ENCODE measurements around the gene TSNAX. TPM values are rescaled to one million over a fixed set of nuclear protein-coding genes. Genes with fewer than 3 reads are reported as not detected.

Gene TSNAX
- total RNA-seq, 6 experiments from 2014 or later, result 52.1 to 64.4 (median 60.1) TPM

DNA sequence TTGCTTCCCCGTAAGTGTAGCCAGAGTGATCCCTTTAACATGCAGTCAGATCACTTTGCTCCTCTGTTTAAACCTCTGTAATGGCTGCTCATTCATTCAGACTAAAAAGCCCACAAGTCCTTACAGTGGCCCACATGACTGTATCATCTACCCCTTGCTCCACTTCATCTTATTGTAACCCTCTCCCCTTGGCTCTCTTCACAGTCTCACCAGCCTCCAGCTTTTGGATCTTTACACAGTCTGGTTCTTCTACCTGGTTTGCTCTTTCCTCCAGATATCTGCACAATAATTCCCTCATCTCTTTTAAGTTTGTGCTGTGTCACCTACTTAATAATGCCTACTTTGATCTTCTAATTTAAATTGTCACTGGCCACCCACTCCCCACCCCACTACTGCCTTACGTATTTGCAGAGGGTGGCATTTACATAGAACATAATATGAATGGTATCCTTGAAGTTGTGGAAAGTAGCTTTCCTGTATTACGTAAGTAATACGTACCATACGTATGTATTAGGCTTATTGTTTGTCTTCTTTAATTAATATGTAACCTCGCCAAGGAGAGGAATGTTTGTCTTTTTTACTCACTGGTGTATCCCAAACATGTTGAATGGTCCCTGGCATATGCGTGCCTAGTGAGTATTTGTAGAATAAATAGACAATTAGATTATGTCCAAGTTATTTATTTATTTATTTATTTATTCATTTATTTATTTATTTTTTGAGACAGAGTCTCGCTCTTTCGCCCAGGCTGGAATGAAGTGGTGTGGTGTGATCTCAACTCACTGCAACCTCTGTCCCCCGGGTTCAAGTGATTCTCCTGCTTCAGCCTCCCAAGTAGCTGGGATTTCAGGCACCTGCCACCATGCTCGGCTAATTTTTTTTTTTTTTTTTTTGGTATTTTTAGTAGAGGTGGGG is 48.6 kb downstream of the TSNAX start:
- Mint-ChIP-seq H3K9me3 (no peaks in the 10 kb centered on the region), H3K36me3 (ENCODE audit: low read depth) (no peaks in the 10 kb centered on the region), H3K27me3 (ENCODE audit: insufficient read depth) (0 out of 2 replicates have a peak, but pooled peaks cover 1% of the 10 kb centered on the region), H3K4me1 (ENCODE audit: low read depth) (no peaks in the 10 kb centered on the region; the same call in 1 of the 2 replicates), H3K4me3 (no peak overlapping the region), H3K27ac (no peak overlapping the region)
- DNase-seq, result no peak
- TF ChIP-seq, protein P1, sequence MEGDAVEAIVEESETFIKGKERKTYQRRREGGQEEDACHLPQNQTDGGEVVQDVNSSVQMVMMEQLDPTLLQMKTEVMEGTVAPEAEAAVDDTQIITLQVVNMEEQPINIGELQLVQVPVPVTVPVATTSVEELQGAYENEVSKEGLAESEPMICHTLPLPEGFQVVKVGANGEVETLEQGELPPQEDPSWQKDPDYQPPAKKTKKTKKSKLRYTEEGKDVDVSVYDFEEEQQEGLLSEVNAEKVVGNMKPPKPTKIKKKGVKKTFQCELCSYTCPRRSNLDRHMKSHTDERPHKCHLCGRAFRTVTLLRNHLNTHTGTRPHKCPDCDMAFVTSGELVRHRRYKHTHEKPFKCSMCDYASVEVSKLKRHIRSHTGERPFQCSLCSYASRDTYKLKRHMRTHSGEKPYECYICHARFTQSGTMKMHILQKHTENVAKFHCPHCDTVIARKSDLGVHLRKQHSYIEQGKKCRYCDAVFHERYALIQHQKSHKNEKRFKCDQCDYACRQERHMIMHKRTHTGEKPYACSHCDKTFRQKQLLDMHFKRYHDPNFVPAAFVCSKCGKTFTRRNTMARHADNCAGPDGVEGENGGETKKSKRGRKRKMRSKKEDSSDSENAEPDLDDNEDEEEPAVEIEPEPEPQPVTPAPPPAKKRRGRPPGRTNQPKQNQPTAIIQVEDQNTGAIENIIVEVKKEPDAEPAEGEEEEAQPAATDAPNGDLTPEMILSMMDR (IDR thresholded peaks at IDR 0.05), result no peak

DNA sequence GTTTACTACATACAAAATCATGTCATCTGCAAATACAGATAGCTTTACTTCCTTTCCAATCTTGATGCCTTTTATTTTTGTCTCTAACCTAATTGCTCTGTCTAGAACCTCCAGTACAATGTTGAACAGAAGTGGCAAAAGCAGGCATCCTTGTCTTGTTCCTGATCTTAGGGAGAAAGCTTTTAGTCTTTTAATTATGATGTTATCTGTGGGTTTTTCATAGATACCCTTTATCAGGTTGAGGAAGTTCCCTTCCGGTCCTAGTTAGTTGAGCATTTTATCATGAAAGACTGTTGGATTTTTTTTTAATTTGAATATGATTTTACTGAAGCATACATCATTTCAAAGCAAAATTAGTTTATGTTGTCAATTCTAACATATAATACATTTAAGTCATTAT is 52.4 kb downstream of the TSNAX start:
- H3K9me3 Mint-ChIP-seq, result no peaks in the 10 kb centered on the region
- H3K4me1 Mint-ChIP-seq (ENCODE audit: low read depth), result peaks cover 12% of the 10 kb centered on the region
- TF ChIP-seq, protein P1 (IDR thresholded peaks at IDR 0.05), result no peak

DNA sequence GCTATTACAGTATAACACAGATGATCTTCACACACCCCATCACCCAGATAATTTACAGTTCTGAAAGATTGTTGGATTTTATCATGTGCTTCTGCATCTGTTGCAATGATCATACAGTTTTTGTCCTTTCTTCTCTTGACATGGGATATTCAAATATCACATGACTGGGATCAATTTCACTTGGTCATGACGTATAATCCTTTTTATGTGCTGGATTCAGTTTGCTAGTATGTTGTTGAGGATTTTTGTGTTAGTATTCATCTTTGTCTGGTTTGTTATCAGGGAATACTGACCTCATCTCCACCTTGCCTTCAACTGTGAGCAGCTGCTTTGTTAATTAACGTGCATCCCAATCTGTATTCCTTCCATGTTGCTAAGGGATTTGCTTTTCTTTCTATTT is 53.4 kb downstream of the TSNAX start:
- DNase-seq, result no peak
- Mint-ChIP-seq H3K27ac (no peak overlapping the region), H3K4me1 (ENCODE audit: low read depth) (peaks cover 12% of the 10 kb centered on the region), H3K9me3 (no peaks in the 10 kb centered on the region), H3K36me3 (ENCODE audit: low read depth) (no peaks in the 10 kb centered on the region), H3K4me3 (no peak overlapping the region), H3K27me3 (ENCODE audit: insufficient read depth) (no peaks in the 10 kb centered on the region)
- TF ChIP-seq, protein P1 (IDR thresholded peaks at IDR 0.05), result no peak

More for the DNA sequence above, 52.4 kb downstream of the TSNAX start:
- no peaks in the 10 kb centered on the region for H3K27me3 Mint-ChIP-seq (ENCODE audit: insufficient read depth)
- H3K27ac Mint-ChIP-seq, result no peak overlapping the region
- no peak for DNase-seq
- H3K4me3 Mint-ChIP-seq, result no peak overlapping the region
- H3K36me3 Mint-ChIP-seq (ENCODE audit: low read depth), result no peaks in the 10 kb centered on the region

DNA sequence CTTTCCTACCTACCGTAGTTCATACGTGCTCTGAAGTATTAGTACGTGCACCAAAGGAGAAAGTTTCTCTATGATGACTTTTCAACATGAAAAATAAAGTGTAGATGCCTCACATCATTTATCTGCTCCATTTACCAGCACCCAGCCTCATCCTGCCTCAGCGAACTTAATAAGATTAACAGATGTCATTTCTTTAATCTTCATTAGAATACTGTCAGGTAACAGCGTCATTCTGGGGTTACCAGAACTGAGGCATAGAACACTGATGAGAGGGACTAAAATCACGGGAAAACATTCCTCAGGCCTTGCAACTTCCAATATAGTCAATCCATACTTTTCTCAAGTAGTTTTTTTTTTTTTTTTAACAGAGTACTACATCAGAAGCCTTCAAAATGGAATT is 54.9 kb downstream of the TSNAX start:
- DNase-seq, result no peak
- Mint-ChIP-seq H3K4me1 (ENCODE audit: low read depth) (peaks cover 12% of the 10 kb centered on the region), H3K36me3 (ENCODE audit: low read depth) (no peaks in the 10 kb centered on the region), H3K9me3 (no peaks in the 10 kb centered on the region), H3K27me3 (ENCODE audit: insufficient read depth) (no peaks in the 10 kb centered on the region), H3K27ac (no peak overlapping the region), H3K4me3 (no peak overlapping the region)
- TF ChIP-seq, protein P1 (IDR thresholded peaks at IDR 0.05), result no peak

DNA sequence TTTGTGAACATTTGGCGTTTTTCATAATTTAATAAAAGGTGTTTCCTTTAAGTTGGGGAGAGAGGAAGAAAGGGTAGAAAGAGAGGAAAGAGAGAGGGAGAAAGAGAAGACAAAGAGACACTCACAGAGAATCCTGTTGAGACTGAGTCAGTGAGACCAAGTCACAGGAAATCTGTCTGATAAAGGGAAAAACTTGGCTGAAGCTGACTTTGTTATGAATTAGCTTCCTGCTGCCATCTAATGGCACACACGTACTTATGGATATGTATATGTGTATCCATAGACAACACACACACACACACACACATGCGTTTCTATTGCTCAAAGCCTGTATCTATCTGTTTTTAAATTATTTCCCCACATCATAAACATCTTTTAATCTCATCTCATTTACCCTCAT is 55.6 kb downstream of the TSNAX start:
- Mint-ChIP-seq H3K4me1 (ENCODE audit: low read depth) (peaks cover 12% of the 10 kb centered on the region), H3K36me3 (ENCODE audit: low read depth) (no peaks in the 10 kb centered on the region), H3K27ac (peak overlapping the region; percentile 42; the same call in 1 of the 2 replicates), H3K4me3 (no peak overlapping the region), H3K9me3 (no peaks in the 10 kb centered on the region), H3K27me3 (ENCODE audit: insufficient read depth) (no peaks in the 10 kb centered on the region)
- TF ChIP-seq, protein P1 (IDR thresholded peaks at IDR 0.05), result peak; percentile 55; the same call in 1 of the 2 replicates
- peak; percentile 77 for DNase-seq
